ENCODE results near the gene YIPF4. TPM values are rescaled to one million over a fixed set of nuclear protein-coding genes. Genes with fewer than 3 reads are reported as not detected.
"Not testable (repeated sequence)": the region's sequence is repeated elsewhere in the genome, so short reads cannot be mapped to it uniquely, and the experiment has no call there.

Gene YIPF4
- total and polyA plus RNA-seq, 8 donors, result 7.6 to 42.2 (median 31.2) TPM

- Histone ChIP-seq H3K36me3 (no peaks in the 10 kb centered on the region), H3K27ac (peak overlapping the region; percentile 90 to 95 (median 94)), H3K27me3 (no peaks in the 10 kb centered on the region), H3K4me3 (peak overlapping the region; percentile 96 to 99 (median 98)), H3K4me1 (peaks cover 9 to 27% (median 17%) of the 10 kb centered on the region in 3 donors), H3K9me3 (no peaks in the 10 kb centered on the region)
- 1% methylated on average over 61 to 64 of the region's 65 CpGs for WGBS, 2 donors
- peak; percentile 6 to 29 (median 13) for ATAC-seq
- no peak for FAIRE-seq
- intact Hi-C loops (cut with DNase I), result no loop called here
- DNase-seq, result peak; percentile 50 to 87 (median 64)
- TF ChIP-seq, protein P1, sequence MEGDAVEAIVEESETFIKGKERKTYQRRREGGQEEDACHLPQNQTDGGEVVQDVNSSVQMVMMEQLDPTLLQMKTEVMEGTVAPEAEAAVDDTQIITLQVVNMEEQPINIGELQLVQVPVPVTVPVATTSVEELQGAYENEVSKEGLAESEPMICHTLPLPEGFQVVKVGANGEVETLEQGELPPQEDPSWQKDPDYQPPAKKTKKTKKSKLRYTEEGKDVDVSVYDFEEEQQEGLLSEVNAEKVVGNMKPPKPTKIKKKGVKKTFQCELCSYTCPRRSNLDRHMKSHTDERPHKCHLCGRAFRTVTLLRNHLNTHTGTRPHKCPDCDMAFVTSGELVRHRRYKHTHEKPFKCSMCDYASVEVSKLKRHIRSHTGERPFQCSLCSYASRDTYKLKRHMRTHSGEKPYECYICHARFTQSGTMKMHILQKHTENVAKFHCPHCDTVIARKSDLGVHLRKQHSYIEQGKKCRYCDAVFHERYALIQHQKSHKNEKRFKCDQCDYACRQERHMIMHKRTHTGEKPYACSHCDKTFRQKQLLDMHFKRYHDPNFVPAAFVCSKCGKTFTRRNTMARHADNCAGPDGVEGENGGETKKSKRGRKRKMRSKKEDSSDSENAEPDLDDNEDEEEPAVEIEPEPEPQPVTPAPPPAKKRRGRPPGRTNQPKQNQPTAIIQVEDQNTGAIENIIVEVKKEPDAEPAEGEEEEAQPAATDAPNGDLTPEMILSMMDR (IDR thresholded peaks at IDR 0.05), result no peak
Observed at GRCh38 chr2:32357318-32358110, 79.8 kb downstream of the YIPF4 start.

DNA sequence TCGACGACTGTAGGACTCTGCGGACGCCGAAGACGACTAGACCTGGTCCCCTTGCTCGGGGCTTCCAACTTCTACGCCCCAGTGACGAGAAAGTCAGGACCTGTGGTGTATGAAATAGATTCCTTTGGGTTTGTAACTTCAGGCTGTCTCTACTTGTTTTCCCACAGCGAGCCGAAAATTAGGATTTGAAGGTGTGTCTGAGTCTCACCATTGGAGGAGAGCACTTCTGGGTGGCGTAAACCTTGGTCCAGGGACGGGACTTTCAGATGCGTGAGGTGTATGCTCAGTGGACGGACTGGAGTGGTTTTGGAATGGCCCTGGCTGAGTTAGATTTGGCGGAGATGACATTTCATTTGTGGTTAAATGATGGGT lies 80.4 kb downstream of the YIPF4 start:
- FAIRE-seq (no peak), DNase-seq (no peak), ATAC-seq (no peak)
- TF ChIP-seq, protein P1 (IDR thresholded peaks at IDR 0.05), result no peak
- H3K4me1 ChIP-seq, result peaks cover 9 to 27% (median 17%) of the 10 kb centered on the region in 3 donors
- no peaks in the 10 kb centered on the region for H3K36me3 ChIP-seq
- WGBS, 2 donors, result 2% methylated on average over 16 of the region's 16 CpGs
- no peaks in the 10 kb centered on the region for H3K9me3 ChIP-seq
- H3K27ac ChIP-seq, result peak overlapping the region in 3 of 4 donors; percentile 90 to 95 (median 93)
- H3K4me3 ChIP-seq, result peak overlapping the region in 3 of 4 donors; percentile 96 to 99 (median 98)
- H3K27me3 ChIP-seq, result no peaks in the 10 kb centered on the region
- intact Hi-C loops (cut with DNase I), result no loop called here

- Histone ChIP-seq H3K4me3 (no peak overlapping the region), H3K4me1 (peaks cover 9 to 31% (median 17%) of the 10 kb centered on the region in 3 donors), H3K9me3 (no peaks in the 10 kb centered on the region), H3K36me3 (no peaks in the 10 kb centered on the region), H3K27me3 (no peaks in the 10 kb centered on the region), H3K27ac (no peak overlapping the region)
- WGBS, 2 donors, result 41 to 48% methylated on average over 4 of the region's 4 CpGs
- TF ChIP-seq, protein P1 (IDR thresholded peaks at IDR 0.05), result no peak
- FAIRE-seq, result no peak
- no peak for DNase-seq
- ATAC-seq, result no peak
- intact Hi-C loops (cut with DNase I), result no loop called here
Observed at GRCh38 chr2:32360416-32360815, 82.7 kb downstream of the YIPF4 start.

DNA sequence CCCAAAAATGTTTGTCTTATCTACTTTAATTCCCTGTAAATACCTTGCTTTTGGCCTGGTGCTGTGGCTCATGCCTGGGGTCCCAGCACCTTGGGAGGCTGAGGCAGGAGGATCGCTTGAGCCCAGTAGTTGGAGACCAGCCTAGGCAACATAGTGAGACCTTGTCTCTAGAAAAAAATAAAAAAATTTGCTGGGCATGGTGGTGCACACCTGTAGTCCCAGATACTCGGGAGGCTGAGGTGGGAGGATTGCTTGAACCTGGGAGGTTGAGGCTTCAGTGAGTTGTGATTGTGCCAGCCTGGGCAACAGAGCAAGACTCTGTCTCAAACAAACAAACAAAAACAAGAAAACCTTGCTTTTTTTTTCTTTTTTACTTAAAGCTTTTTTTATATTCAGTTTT lies 85.3 kb downstream of the YIPF4 start:
- FAIRE-seq; H3K4me3 ChIP-seq; H3K9me3 ChIP-seq; H3K36me3 ChIP-seq; H3K27ac ChIP-seq; ATAC-seq; H3K27me3 ChIP-seq; DNase-seq; intact Hi-C loops (cut with DNase I): not testable (repeated sequence)
- H3K4me1 ChIP-seq, result peaks cover 9 to 31% (median 17%) of the 10 kb centered on the region in 3 donors
- 94 to 100% methylated on average over 2 of the region's 2 CpGs for WGBS, 2 donors

- 53 to 54% methylated on average over 2 of the region's 2 CpGs for WGBS, 2 donors
Observed at GRCh38 chr2:32363597-32363996, 85.9 kb downstream of the YIPF4 start.

DNA sequence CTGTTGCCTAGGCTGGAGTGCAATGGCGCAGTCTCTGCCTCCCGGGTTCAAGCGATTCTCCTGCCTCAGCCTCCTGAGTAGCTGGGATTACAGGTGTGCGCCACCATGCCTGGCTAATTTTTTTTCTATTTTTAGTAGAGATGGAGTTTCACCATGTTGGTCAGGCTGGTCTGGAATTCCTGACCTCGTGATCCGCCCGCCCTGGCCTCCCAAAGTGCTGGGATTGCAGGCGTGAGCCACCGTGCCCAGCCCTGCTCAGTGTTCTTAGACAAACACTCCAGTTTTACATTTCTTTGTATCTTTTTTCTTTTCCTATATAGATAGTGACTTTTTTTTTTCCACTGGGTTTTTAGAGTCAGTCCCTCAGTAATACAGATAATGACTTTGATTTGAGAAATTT lies 86.6 kb downstream of the YIPF4 start:
- H3K36me3 ChIP-seq; DNase-seq; FAIRE-seq; ATAC-seq; H3K27me3 ChIP-seq; intact Hi-C loops (cut with DNase I); H3K27ac ChIP-seq; H3K9me3 ChIP-seq; H3K4me3 ChIP-seq: not testable (repeated sequence)
- peaks cover under 1 to 20% (median 11%) of the 10 kb centered on the region in 3 donors for H3K4me1 ChIP-seq
- WGBS, 2 donors, result 84 to 87% methylated on average over 9 of the region's 9 CpGs

More at GRCh38 chr2:32363597-32363996, 85.9 kb downstream of the YIPF4 start:
- intact Hi-C loops (cut with DNase I), result no loop called here
- Histone ChIP-seq H3K9me3 (no peaks in the 10 kb centered on the region), H3K36me3 (no peaks in the 10 kb centered on the region), H3K4me1 (peaks cover 7 to 27% (median 17%) of the 10 kb centered on the region in 3 donors), H3K4me3 (no peak overlapping the region), H3K27me3 (no peaks in the 10 kb centered on the region), H3K27ac (no peak overlapping the region)
- ATAC-seq (peak in 1 of 4 donors; percentile 43), DNase-seq (no peak), FAIRE-seq (no peak)
- TF ChIP-seq, protein P1 (IDR thresholded peaks at IDR 0.05), result no peak

GRCh38 chr2:32365679-32366078 lies 88.0 kb downstream of the YIPF4 start:
- peaks cover 0 to 13% (median 0%) of the 10 kb centered on the region in 3 donors for H3K4me1 ChIP-seq
- H3K4me3 ChIP-seq; H3K27me3 ChIP-seq; ATAC-seq; H3K36me3 ChIP-seq; intact Hi-C loops (cut with DNase I); DNase-seq; H3K27ac ChIP-seq; H3K9me3 ChIP-seq; FAIRE-seq: not testable (repeated sequence)
- WGBS, 2 donors, result 83 to 93% methylated on average over 3 of the region's 3 CpGs

All from pancreas (tissue), 10 donors.